Panc1 (cell line): ENCODE results near the gene HMCN2. TPM values are rescaled to one million over a fixed set of nuclear protein-coding genes. Genes with fewer than 3 reads are reported as not detected.

ENCODE experiments used
- ATAC-seq: fragments of 200-7000 bp; cut with Tn5 transposase; 2 replicates; pipeline ENCODE4 v1.9.1; 2020; ENCODE audit warnings: mild to moderate bottlenecking, moderate library complexity
- BruUV-seq: library from RNA; stranded (reverse); fragments of 400-500 nt; replicated peaks from 2 replicates; lab custom pipeline; 2021; lab: Mats Ljungman, UMichigan
- CTCF ChIA-PET: fragments of 300-600 bp; sonication (Branson Sonifier 250); formaldehyde crosslinking; loops from one replicate; lab custom pipeline; 2022; ENCODE audit warnings: antibody characterized with exemption; lab: Charles Lee
- POLR2A ChIA-PET: fragments of 300-600 bp; sonication (Branson Sonifier 250); formaldehyde crosslinking; loops from one replicate; lab custom pipeline; 2022; ENCODE audit warnings: antibody characterized with exemption; lab: Charles Lee
- DNase-seq: peaks from one replicate; pipeline ENCODE4 v3.0.0-alpha.2; 2010; ENCODE audit warnings: low read depth, low spot score
- H3K27ac ChIP-seq: 2 replicates; pipeline ENCODE4 v1.5.1; 2011; ENCODE audit warnings: mild to moderate bottlenecking, low read length, inconsistent platforms
- H3K27me3 ChIP-seq: fragments of 200-500 bp; sonication (Bioruptor generic); 2 replicates; pipeline ENCODE4 v1.6.0; 2014; ENCODE audit warnings: low read length, inconsistent platforms; ENCODE audit not compliant: control insufficient read depth, insufficient read depth
- H3K36me3 ChIP-seq: fragments of 200-500 bp; sonication (Bioruptor generic); 2 replicates; pipeline ENCODE4 v1.5.1; 2014; ENCODE audit warnings: inconsistent platforms, mild to moderate bottlenecking, low read length, moderate library complexity; ENCODE audit not compliant: control insufficient read depth, insufficient read depth
- H3K4me1 ChIP-seq: 2 replicates; pipeline ENCODE4 v1.5.1; 2011; ENCODE audit warnings: inconsistent platforms, mild to moderate bottlenecking, low read length, moderate library complexity; ENCODE audit not compliant: control insufficient read depth, insufficient read depth
- H3K4me3 ChIP-seq, 2 experiments: 2 replicates each; pipeline ENCODE4 v1.5.1; 2011 to 2012; ENCODE audit warnings: low read depth in 2 of 2, low read length in 2 of 2, mild to moderate bottlenecking in 2 of 2, inconsistent platforms in 1 of 2, moderate library complexity in 1 of 2
- H3K9me3 ChIP-seq: fragments of 200-500 bp; sonication (Bioruptor generic); 2 replicates; pipeline ENCODE4 v1.5.1; 2014; ENCODE audit warnings: low read depth, mild to moderate bottlenecking, inconsistent platforms, low read length, moderate library complexity; ENCODE audit not compliant: control insufficient read depth, insufficient read depth
- POLR2AphosphoS5 ChIP-seq: IDR thresholded peaks from 2 replicates; pipeline ENCODE4 v1.6.1; 2012; ENCODE audit warnings: mild to moderate bottlenecking, low read depth, low read length, moderate library complexity
- SIN3A ChIP-seq: IDR thresholded peaks from 2 replicates; pipeline ENCODE4 v1.6.1; 2012; ENCODE audit warnings: low read depth, mild to moderate bottlenecking, low read length, moderate library complexity, borderline replicate concordance; ENCODE audit not compliant: insufficient read depth
- TCF7L2 ChIP-seq: IDR thresholded peaks from 2 replicates; pipeline ENCODE4 v1.6.1; 2011; ENCODE audit warnings: mild to moderate bottlenecking, low read depth, low read length, inconsistent platforms
- in situ Hi-C: cut with HindIII; loops from 2 replicates; pipeline ENCODE4 v1.10.0; 2016; ENCODE audit warnings: low sequenced_read_pairs, low pct_unique_long_range_greater_than_20kb
- intact Hi-C: fragments of 100-400 bp; cut with micrococcal nuclease; formaldehyde crosslinking; loops from one replicate; pipeline ENCODE4 v1.10.0; 2022; ENCODE audit not compliant: unreplicated experiment
- total RNA-seq: library from RNA; stranded (reverse); gene quantifications from one replicate; pipeline ENCODE4 v1.2.1, GENCODE V29; 2021; ENCODE audit not compliant: unreplicated experiment
- TF ChIP-seq, protein P1 (sequence below): fragments of 450-650 bp; IDR thresholded peaks from 2 replicates; pipeline ENCODE4 v1.5.1; 2017; ENCODE audit warnings: mild to moderate bottlenecking
- TF ChIP-seq, protein P2 (sequence below), 2 experiments: IDR thresholded peaks; 2 replicates each; pipeline ENCODE4 v1.6.1; 2011 to 2012; ENCODE audit warnings: low read depth in 2 of 2, control low read depth in 1 of 2, low read length in 1 of 2, mild to moderate bottlenecking in 1 of 2, moderate library complexity in 1 of 2; ENCODE audit not compliant: insufficient read depth in 1 of 2

Gene HMCN2
- total RNA-seq, 1 experiment from 2014 or later, result 0.05 TPM

DNA sequence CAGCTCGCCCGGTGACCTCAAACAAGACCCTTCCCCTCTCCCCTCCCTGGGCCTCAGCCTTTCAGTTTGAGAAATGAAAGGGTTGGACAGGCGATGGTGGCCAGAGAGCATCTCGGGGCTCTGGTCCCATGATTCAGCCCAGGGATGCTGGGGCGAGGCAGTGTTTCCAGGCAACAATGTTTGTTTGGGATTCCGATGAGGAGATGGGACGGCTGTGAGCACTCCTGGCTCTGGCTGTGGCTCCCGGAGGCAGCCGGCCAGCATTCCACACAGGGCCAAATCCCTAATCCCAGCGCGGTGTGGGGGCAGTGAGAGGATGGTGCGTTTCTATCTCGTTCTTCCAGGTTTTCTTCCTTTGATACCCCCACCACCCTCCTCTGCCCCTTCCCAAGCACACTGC lies 66.0 kb downstream of the HMCN2 start:
- Histone ChIP-seq H3K36me3 (no peaks in the 10 kb centered on the region), H3K4me1 (no peaks in the 10 kb centered on the region; the same call in 1 of the 2 replicates), H3K9me3 (no peaks in the 10 kb centered on the region), H3K27me3 (peaks cover 2% of the 10 kb centered on the region; the same call in 1 of the 2 replicates), H3K4me3 (no peak overlapping the region), H3K27ac (no peak overlapping the region)
- intact Hi-C loops (no loop called here), in situ Hi-C loops (no loop called here)
- BruUV-seq, result no TSS peak
- ATAC-seq, result no peak
- TF ChIP-seq TCF7L2 (no peak), SIN3A (no peak), POLR2AphosphoS5 (no peak)
- TF ChIP-seq, protein P1, sequence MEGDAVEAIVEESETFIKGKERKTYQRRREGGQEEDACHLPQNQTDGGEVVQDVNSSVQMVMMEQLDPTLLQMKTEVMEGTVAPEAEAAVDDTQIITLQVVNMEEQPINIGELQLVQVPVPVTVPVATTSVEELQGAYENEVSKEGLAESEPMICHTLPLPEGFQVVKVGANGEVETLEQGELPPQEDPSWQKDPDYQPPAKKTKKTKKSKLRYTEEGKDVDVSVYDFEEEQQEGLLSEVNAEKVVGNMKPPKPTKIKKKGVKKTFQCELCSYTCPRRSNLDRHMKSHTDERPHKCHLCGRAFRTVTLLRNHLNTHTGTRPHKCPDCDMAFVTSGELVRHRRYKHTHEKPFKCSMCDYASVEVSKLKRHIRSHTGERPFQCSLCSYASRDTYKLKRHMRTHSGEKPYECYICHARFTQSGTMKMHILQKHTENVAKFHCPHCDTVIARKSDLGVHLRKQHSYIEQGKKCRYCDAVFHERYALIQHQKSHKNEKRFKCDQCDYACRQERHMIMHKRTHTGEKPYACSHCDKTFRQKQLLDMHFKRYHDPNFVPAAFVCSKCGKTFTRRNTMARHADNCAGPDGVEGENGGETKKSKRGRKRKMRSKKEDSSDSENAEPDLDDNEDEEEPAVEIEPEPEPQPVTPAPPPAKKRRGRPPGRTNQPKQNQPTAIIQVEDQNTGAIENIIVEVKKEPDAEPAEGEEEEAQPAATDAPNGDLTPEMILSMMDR, result no peak
- TF ChIP-seq, protein P2, sequence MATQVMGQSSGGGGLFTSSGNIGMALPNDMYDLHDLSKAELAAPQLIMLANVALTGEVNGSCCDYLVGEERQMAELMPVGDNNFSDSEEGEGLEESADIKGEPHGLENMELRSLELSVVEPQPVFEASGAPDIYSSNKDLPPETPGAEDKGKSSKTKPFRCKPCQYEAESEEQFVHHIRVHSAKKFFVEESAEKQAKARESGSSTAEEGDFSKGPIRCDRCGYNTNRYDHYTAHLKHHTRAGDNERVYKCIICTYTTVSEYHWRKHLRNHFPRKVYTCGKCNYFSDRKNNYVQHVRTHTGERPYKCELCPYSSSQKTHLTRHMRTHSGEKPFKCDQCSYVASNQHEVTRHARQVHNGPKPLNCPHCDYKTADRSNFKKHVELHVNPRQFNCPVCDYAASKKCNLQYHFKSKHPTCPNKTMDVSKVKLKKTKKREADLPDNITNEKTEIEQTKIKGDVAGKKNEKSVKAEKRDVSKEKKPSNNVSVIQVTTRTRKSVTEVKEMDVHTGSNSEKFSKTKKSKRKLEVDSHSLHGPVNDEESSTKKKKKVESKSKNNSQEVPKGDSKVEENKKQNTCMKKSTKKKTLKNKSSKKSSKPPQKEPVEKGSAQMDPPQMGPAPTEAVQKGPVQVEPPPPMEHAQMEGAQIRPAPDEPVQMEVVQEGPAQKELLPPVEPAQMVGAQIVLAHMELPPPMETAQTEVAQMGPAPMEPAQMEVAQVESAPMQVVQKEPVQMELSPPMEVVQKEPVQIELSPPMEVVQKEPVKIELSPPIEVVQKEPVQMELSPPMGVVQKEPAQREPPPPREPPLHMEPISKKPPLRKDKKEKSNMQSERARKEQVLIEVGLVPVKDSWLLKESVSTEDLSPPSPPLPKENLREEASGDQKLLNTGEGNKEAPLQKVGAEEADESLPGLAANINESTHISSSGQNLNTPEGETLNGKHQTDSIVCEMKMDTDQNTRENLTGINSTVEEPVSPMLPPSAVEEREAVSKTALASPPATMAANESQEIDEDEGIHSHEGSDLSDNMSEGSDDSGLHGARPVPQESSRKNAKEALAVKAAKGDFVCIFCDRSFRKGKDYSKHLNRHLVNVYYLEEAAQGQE (IDR thresholded peaks at IDR 0.05; ENCODE audit: insufficient read depth in 1 of 2, low read depth in 2 of 2, low read length in 1 of 2), result no peak
- POLR2A ChIA-PET, result no interaction called here
- no peak for DNase-seq
- CTCF ChIA-PET, result interaction anchor here (0.5 kb wide), 1 partner anchor 17 kb away, joined by 4 read pairs; no protein-coding TSS in a partner anchor

DNA sequence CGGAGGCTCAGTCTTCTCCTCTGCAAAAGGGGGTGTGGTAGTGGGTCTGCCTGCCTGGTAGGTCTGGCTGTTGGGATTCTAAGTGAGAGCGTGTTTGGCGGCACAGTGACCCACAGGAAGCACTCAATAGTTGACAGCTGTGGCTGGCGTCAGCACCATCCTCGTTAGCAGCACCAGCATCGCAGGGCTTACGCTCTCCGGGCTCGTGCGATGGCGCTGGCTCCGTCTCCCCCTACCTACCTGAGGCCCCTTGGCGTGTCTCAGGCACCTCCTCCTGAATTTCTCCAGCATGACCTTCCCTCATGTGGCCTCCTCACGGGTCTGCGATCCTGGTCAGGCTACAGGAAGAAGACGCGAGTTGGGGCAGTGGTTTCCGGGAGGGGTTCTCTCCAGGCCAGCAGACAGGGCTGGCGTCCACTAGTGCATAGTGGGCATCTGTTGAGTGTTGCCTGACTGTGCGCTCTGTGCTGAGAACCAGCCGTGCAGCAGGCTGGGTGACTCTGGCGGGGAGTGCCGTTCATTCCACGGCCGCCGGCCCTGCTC lies 66.9 kb downstream of the HMCN2 start:
- no peak for DNase-seq
- Histone ChIP-seq H3K9me3 (no peaks in the 10 kb centered on the region), H3K36me3 (no peaks in the 10 kb centered on the region), H3K4me3 (no peak overlapping the region), H3K27ac (no peak overlapping the region), H3K27me3 (peaks cover 2% of the 10 kb centered on the region; the same call in 1 of the 2 replicates), H3K4me1 (no peaks in the 10 kb centered on the region; the same call in 1 of the 2 replicates)
- ATAC-seq, result no peak
- no TSS peak for BruUV-seq
- TF ChIP-seq, protein P2 (IDR thresholded peaks at IDR 0.05; ENCODE audit: insufficient read depth in 1 of 2, low read depth in 2 of 2, low read length in 1 of 2), result no peak
- no peak for TF ChIP-seq POLR2AphosphoS5
- TF ChIP-seq TCF7L2, result no peak
- no peak for TF ChIP-seq SIN3A
- TF ChIP-seq, protein P1, result no peak
- ChIA-PET POLR2A (no interaction called here), CTCF (no interaction called here)
- intact Hi-C loops (no loop called here), in situ Hi-C loops (no loop called here)
